ENCODE results near the gene RPN1.
"Not testable (repeated sequence)": the region's sequence is repeated elsewhere in the genome, so short reads cannot be mapped to it uniquely, and the experiment has no call there.

DNA sequence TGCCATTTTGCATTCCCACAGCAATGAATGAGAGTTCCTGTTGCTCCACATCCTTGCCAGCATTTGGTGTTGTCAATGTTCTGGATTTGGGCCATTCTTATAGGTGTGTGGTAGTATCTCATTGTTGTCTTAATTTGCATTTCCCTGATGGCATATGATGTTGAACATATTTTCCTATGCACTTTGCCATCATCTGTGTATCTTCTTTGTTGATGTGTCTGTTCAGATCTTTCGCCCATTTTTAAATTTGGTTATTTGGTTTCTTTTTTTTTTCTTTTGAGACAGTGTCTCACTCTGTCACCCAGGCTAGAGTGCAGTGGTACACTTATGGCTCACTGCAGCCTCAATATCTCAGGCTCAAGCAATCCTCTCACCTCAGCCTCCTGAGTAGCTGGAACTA is 60.6 kb downstream of the RPN1 start:
- TF ChIP-seq, protein P1, sequence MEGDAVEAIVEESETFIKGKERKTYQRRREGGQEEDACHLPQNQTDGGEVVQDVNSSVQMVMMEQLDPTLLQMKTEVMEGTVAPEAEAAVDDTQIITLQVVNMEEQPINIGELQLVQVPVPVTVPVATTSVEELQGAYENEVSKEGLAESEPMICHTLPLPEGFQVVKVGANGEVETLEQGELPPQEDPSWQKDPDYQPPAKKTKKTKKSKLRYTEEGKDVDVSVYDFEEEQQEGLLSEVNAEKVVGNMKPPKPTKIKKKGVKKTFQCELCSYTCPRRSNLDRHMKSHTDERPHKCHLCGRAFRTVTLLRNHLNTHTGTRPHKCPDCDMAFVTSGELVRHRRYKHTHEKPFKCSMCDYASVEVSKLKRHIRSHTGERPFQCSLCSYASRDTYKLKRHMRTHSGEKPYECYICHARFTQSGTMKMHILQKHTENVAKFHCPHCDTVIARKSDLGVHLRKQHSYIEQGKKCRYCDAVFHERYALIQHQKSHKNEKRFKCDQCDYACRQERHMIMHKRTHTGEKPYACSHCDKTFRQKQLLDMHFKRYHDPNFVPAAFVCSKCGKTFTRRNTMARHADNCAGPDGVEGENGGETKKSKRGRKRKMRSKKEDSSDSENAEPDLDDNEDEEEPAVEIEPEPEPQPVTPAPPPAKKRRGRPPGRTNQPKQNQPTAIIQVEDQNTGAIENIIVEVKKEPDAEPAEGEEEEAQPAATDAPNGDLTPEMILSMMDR (IDR thresholded peaks at IDR 0.05; ENCODE audit: borderline replicate concordance, extremely low read depth, low read length, poor library complexity, severe bottlenecking) = not testable (repeated sequence)
- TF ChIP-seq EZH2 (IDR thresholded peaks at IDR 0.05; ENCODE audit: borderline replicate concordance, low read depth, low read length, severe bottlenecking) = not testable (repeated sequence)

Measured in DND-41 (cell line).